ENCODE data around the gene DCDC1.

DNA sequence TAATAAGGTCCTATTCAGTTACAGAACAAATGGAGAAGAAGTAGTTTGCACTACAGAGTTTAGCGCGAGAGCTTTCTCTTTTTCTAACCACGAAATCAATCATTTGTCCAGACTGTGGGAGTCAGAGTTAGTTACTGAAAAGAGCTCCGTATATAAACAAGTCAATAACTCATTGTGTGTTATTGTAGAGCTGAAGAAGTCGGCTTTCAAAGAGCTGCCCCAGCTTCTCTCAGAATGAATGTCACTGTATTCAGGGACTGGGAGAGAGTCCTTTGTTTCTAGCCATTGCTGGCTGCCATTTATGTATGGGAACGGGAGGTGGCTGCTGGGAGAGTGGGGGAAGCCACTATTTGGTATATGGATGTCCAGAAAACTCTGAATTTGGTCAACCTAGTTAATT lies 227.8 kb downstream of the DCDC1 start:
- TF ChIP-seq, protein P1, sequence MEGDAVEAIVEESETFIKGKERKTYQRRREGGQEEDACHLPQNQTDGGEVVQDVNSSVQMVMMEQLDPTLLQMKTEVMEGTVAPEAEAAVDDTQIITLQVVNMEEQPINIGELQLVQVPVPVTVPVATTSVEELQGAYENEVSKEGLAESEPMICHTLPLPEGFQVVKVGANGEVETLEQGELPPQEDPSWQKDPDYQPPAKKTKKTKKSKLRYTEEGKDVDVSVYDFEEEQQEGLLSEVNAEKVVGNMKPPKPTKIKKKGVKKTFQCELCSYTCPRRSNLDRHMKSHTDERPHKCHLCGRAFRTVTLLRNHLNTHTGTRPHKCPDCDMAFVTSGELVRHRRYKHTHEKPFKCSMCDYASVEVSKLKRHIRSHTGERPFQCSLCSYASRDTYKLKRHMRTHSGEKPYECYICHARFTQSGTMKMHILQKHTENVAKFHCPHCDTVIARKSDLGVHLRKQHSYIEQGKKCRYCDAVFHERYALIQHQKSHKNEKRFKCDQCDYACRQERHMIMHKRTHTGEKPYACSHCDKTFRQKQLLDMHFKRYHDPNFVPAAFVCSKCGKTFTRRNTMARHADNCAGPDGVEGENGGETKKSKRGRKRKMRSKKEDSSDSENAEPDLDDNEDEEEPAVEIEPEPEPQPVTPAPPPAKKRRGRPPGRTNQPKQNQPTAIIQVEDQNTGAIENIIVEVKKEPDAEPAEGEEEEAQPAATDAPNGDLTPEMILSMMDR (IDR thresholded peaks at IDR 0.05): no peak
- no peak for TF ChIP-seq POLR2A (IDR thresholded peaks at IDR 0.05)
